Activated CD8-positive, alpha-beta memory T cell treated with anti-CD3 and anti-CD28 coated beads, Interleukin-2, amount 50 U/mL, for 4 hours (primary cell): ENCODE results near the gene S100A3.
A peak's percentile ranks its signal among the peaks of the same experiment; 100 is the strongest.
"Not testable (repeated sequence)": the region's sequence is repeated elsewhere in the genome, so short reads cannot be mapped to it uniquely, and the experiment has no call there.

Experiments used
- DNase-seq: peaks from one replicate; pipeline ENCODE4 v3.0.0-alpha.2; 2020

The S100A3 gene

DNA sequence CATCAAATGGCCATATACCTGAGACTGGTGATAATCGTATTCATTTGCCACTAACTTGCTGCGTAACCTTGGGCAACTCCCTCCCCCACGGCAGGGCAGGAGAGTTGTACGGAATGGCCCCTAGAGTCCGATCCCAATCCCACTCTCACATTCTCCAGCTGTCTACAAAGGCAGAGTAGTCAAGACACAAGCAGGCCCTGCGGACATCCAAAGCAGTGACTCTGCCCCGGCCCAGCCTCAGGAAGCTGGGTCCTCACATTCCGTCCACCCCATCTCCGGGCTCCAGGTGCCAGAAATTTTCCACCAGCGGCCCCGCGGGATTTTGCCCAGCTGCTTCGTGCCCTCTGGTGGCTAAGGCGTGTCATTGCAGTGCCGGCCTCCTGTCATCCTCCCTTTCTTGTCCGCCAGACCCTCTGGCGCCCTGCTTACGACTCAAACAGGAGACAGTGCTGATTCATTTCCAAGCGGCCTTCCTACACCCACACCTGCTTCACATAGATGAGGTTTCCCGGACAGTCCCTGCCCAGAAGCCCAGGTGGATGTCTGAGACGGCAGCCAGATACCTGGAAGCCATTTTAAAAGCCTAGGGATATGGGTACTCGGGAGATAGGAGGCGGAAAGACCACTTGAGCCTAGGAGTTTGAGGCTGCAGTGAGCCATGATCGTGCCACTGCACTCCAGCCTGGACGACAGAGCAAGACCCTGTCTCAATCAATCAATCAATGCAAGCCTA, 19.5 kb upstream of the S100A3 start:
- DNase-seq = peak; percentile 81

DNA sequence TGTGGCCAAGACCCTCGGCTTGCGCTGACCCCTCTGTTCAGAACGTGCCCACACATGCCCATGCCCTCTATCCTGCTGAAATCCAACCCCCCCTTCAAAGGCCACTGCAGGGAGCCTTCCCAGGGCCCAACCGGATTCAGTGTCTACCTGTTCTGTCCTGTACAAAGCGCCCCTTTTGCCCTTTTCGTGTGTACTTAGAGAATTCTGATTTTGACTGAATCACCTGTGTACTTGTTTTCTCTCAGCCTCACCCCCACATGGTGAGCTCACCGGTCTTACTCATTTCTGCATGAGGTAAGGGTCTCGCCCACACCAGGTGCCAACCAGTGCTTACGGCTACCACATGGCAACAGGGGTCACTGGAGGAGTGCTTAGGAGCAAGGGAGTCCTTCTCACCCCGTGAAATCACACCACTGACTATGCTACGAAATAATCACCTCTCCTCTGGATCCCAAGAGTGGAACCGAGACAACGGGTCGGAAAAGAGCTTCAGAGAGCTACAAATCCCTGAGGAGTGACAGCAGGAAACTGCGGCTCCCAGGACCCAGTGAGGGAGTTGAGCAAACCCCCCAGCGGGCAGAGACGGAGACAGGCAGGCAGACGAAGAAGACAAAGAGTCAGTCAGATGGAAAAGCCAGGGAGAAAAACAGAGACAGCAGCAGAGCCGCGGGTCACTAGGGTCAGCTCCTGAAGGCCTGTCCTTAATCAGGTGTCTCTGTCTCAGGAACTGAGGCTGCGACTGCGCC, 18.7 kb upstream of the S100A3 start:
- DNase-seq = no peak

DNA sequence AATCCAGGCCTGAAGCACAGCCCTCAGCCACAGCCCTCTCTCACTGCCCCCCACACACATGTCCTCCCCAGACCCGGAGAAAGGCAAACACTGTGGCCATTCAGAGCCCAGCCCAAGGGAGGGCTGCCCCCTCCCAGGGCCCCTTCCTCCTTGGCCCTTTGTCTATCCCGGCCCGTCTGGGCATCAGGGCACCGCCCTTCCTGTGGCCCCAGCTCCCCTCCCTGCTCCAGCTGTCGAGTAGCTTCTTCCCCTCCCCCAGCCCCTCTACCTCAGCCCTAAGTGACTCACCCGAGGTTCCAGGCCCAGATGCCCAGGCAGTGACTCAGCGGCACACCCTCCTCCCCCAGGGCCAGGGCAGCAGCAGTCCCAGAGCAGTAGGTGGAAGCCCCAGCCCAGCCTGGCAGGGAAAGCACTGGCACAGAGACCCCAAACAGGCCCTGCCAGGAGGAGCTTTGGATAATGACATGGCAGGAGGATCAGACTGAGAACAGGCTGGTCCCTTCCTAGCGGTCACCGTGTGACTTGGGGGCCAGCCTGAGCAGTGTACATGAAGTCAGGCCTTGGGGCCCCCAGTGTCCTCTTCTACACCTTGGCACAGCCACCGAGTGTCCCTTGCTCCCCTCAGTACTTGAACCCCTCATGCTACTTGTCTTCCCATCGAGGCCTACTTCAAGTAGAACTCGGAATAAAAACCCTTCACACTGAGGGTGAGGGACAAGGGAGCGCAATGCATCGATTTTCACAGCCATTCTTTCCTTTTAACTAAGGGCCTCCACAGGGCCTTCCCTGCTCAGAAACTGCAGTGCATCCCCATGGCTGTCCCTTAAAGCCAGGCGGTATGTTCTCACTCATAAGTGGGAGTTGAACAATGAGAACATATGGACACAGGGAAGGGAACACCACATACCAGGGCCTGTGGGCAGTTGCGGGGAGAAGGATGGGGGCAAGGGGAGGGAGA, 17.6 kb upstream of the S100A3 start:
- DNase-seq = peak; percentile 87

GRCh38 chr1:153565529-153566374, 16.7 kb upstream of the S100A3 start, which contains the start of gene S100A2:
Gene S100A2, minus strand, starts transcription at chr1:153565844. Its CDS starts 1,967 bp downstream, at chr1:153563877.
- peak; percentile 50 for DNase-seq

DNA sequence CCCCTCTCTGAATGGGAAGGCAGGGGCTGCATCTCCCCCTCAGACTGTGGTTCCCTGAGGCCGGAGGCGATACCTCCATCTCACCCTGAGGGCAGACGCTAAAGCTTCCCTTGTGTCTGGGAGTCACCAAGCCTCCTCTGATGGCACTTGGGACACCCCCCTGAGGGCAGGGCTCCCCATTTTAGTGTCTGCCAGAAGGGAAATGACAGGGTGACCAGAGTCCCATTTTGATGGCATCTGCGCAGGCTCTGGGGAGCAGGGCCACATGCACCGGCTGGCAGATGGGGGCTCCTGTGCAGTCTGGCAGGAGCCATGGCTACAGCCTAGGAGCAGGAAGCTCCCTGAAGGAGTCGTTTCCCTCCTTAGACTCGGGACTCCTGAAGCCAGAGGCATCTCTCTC, 14.9 kb upstream of the S100A3 start:
- DNase-seq = no peak

DNA sequence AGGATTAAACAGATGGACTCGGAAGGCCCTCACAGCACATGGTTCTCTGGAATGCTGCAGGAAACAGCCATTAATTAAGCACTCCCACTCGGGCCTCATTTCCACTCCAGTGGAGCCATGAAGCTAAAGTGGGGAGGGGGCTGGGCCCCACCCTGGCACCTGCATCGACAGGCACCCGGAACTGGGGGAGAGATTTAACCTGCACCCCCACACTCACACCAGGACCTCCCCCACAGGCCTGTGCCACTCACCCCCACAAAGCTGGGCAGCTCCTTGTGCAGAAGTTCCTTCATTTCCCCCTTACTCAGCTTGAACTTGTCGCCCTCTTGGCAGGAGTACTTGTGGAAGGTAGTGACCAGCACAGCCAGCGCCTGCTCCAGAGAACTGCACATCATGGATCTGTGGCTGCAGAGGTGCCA, 14.4 kb upstream of the S100A3 start:
- DNase-seq = no peak

DNA sequence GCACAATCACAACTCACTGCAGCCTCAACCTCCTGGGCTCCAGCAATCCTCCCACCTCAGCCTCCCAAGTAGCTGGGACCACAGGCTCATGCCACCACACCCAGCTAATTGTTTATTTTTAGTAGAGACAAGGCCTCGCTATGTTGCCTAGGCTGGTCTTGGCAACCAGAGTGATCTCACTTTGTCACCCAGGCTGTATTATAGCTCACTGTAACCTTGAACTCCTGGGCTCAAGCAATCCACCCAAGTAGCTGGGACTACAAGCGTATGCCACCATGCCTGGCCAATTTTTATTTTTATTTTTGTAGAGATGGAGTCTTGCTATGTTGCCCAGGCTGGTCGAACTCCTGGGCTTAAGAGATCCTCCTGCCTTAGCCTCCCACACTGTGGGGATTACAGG, 13.0 kb upstream of the S100A3 start:
- DNase-seq = not testable (repeated sequence)

- no peak for DNase-seq
Measured at GRCh38 chr1:153561466-153561985, 12.5 kb upstream of the S100A3 start.

GRCh38 chr1:153560771-153561465, 11.9 kb upstream of the S100A3 start:
- no peak for DNase-seq

DNA sequence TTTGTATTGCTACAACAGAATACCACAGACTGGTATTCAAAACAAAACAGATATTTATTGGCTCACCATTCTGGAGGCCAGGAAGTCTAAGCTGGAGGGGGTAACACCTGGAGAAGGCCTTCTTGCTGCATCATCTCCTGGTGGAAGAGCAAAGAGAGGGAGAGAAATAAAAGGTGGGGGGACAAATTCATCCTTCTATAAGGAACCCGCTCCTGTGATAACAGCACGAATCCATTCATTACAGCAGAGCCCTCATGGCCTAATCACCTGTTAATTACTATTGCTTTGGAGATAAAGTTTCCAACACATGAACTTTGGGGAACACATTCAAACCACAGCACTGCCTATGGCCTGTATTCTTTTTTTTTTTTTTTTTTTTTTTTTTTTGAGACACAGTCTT, 11.2 kb upstream of the S100A3 start:
- DNase-seq = no peak

DNA sequence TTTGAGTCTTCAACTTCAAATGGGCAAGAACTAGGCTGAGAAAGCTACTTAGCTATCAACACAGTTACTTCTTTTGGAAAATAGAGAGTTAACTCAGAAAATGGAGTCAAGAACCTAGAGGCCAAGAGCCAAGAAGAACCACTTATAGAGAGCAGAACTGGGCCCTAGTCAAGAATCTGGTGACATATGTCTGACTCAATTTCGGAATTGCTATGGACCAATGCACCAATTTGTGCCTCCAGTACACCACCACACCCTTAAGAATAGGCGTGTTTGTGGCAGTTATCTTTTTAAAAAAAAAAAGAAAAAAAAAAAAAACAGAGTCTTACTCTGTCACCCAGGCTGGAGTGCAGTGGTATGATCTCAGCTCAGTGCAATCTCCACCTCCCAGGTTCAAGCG, 8.8 kb upstream of the S100A3 start:
- DNase-seq = no peak

- no peak for DNase-seq
Measured at GRCh38 chr1:153556348-153556747, 7.3 kb upstream of the S100A3 start.

- DNase-seq = no peak
Measured at GRCh38 chr1:153553830-153554541, 4.9 kb upstream of the S100A3 start.

GRCh38 chr1:153553096-153553495, 4.0 kb upstream of the S100A3 start:
- DNase-seq = no peak

DNA sequence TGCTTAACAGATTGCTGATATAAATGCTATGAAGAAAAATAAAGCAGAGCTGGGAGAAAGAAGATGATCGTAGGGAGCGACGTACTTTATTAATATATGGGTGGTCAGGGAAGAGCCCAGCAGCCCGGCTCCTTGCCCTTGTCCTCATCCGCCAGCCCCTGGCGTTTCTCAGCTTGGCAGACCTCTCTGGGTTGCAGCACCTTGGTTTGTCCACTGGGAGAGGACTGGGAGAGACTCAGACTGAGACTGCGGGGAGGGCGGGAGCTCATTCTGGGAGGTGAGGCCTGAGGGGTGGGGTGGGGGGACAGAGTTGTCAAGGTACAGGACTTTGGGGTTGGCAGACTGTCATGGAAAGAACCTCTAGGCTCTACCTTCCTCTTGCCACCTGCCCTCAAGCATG, 3.3 kb upstream of the S100A3 start:
- DNase-seq = no peak

GRCh38 chr1:153550827-153551500, 1.9 kb upstream of the S100A3 start:
- DNase-seq = no peak

DNA sequence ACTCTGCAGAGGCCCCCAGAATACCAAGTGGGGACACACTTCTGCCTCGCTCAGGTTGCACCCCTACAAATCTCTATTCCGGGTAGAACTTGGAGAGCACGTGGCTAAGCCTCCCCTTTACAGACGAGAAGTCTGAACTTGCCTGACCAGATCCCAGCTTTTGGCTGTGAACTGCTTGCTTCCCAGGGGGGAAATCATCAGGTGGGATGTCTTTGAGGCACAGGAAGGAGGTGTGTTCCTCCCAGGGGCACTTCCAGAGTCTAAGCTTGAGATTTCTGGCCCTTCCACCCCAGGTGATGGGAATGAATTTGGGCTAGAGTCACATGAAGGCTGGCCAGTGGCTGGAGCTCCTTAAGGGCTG, 1.3 kb upstream of the S100A3 start:
- DNase-seq = no peak

DNA sequence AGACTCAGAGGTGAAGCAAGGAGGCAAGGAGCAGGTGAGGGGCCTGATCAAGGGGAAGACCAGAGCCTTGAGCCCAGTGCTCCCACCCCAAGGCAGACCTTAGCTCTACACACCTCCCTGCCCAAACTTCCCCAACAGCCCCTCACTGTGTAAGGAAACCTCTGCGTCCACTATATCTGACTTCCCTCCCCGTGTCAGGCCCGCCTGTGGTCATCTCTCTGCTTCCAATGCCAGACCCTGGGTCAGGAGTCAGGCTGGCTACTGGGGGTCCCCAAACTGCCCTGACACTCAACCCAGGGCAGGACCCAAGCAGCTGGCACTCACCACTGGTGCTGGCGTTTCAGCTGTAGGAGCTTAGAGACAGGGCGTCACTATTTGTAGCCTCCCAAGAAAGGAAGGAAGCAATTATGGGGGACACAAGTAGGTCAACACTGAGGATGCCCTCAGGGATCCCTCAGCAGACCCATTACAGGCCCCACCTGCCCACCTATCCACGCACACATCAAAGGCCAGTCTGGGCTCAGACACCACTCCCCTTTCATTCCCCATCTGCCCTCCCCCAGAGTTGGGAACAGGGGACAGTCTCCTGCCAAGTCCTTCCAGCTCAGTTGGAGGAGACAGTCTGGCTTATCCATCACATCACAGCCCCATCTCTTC, 811 bp upstream of the S100A3 start:
- no peak for DNase-seq
